HL-60 (cell line): Measurements from ENCODE around the gene PCLO.

ENCODE experiments used
- DNase-seq, 2 experiments: peaks; one replicate each; pipeline ENCODE4 v3.0.0-alpha.2; 2010 to 2020; ENCODE audit warnings: low read depth in 1 of 2, low spot score in 1 of 2
- H3K27ac ChIP-seq: fragments of 250-450 bp; sonication (Bioruptor Pico); replicated peaks from 2 replicates; pipeline ENCODE4 v1.5.1; 2020; ENCODE audit warnings: mild to moderate bottlenecking, moderate library complexity
- H3K27me3 ChIP-seq: fragments of 250-450 bp; sonication (Bioruptor Pico); 2 replicates; pipeline ENCODE4 v1.5.1; 2021; ENCODE audit warnings: mild to moderate bottlenecking, moderate library complexity; ENCODE audit not compliant: insufficient read depth, poor library complexity, severe bottlenecking
- H3K4me3 ChIP-seq: replicated peaks from 2 replicates; pipeline ENCODE4 v1.5.1; 2011; ENCODE audit warnings: mild to moderate bottlenecking, control low read depth, low read length; ENCODE audit not compliant: insufficient read depth
- CTCF ChIP-seq: IDR thresholded peaks from one replicate; pipeline ENCODE4 v1.5.1; 2011; ENCODE audit warnings: low read length, control low read depth, inconsistent platforms; ENCODE audit not compliant: insufficient read depth
- GABPA ChIP-seq: IDR thresholded peaks from 2 replicates; pipeline ENCODE4 v1.6.1; 2012; ENCODE audit warnings: low read depth
- POLR2AphosphoS5 ChIP-seq: IDR thresholded peaks from 2 replicates; pipeline ENCODE4 v1.6.1; 2012; ENCODE audit warnings: low read depth
- REST ChIP-seq: IDR thresholded peaks from 2 replicates; pipeline ENCODE4 v1.6.1; 2012; ENCODE audit warnings: low read depth; ENCODE audit not compliant: insufficient replicate concordance
- SPI1 ChIP-seq: IDR thresholded peaks from 2 replicates; pipeline ENCODE4 v1.6.1; 2012; ENCODE audit warnings: low read depth, mild to moderate bottlenecking, borderline replicate concordance

PCLO gene

GRCh38 chr7:83118347-83119025 is 44.2 kb downstream of the PCLO start:
- TF ChIP-seq GABPA (no peak), SPI1 (no peak), REST (no peak), POLR2AphosphoS5 (no peak), CTCF (no peak)
- no peak for DNase-seq
- Histone ChIP-seq H3K4me3 (no peak overlapping the region), H3K27ac (no peak overlapping the region), H3K27me3 (no peaks in the 10 kb centered on the region)

GRCh38 chr7:83117466-83117865 is 45.2 kb downstream of the PCLO start:
- H3K4me3 ChIP-seq, result no peak overlapping the region
- no peak for TF ChIP-seq POLR2AphosphoS5
- TF ChIP-seq CTCF, result no peak
- TF ChIP-seq SPI1, result no peak
- TF ChIP-seq GABPA, result no peak
- TF ChIP-seq REST, result no peak
- no peak for DNase-seq
- no peaks in the 10 kb centered on the region for H3K27me3 ChIP-seq
- no peak overlapping the region for H3K27ac ChIP-seq

GRCh38 chr7:83111391-83111790 is 51.3 kb downstream of the PCLO start:
- no peak overlapping the region for H3K4me3 ChIP-seq
- TF ChIP-seq SPI1 (no peak), GABPA (no peak), CTCF (no peak), REST (no peak), POLR2AphosphoS5 (no peak)
- H3K27me3 ChIP-seq, result no peaks in the 10 kb centered on the region
- H3K27ac ChIP-seq, result no peak overlapping the region
- DNase-seq, result no peak
